Dedifferentiated amniotic fluid mesenchymal stem cell (primary cell): Measurements from ENCODE around the gene MRPL18.
"Not testable (repeated sequence)": the region's sequence is repeated elsewhere in the genome, so short reads cannot be mapped to it uniquely, and the experiment has no call there.

Experiments used
- DNase-seq: peaks from one replicate; pipeline ENCODE4 v3.0.0-alpha.2; 2016; ENCODE audit errors: extremely low spot score

Gene MRPL18

GRCh38 chr6:159816775-159817174, 26.5 kb downstream of the MRPL18 start:
- DNase-seq, result not testable (repeated sequence)

GRCh38 chr6:159817951-159818739, 27.9 kb downstream of the MRPL18 start:
- no peak for DNase-seq

- DNase-seq, result no peak
These were observed 28.8 kb downstream of the MRPL18 start for GRCh38 chr6:159819098-159819497.

- DNase-seq, result no peak
These were observed 29.8 kb downstream of the MRPL18 start for GRCh38 chr6:159819932-159820640.

- DNase-seq, result no peak
These were observed 30.9 kb downstream of the MRPL18 start for GRCh38 chr6:159821122-159821521.

- DNase-seq, result no peak
These were observed 31.5 kb downstream of the MRPL18 start for GRCh38 chr6:159821726-159822125.

- DNase-seq, result no peak
These were observed 33.7 kb downstream of the MRPL18 start for GRCh38 chr6:159823953-159824352.

GRCh38 chr6:159824690-159825089, 34.4 kb downstream of the MRPL18 start:
- not testable (repeated sequence) for DNase-seq

GRCh38 chr6:159826004-159826403, 35.7 kb downstream of the MRPL18 start:
- DNase-seq, result no peak

GRCh38 chr6:159826968-159827647, 36.8 kb downstream of the MRPL18 start:
- DNase-seq, result no peak

- no peak for DNase-seq
These were observed 37.8 kb downstream of the MRPL18 start for GRCh38 chr6:159828074-159828473.

GRCh38 chr6:159829526-159829925, 39.3 kb downstream of the MRPL18 start:
- no peak for DNase-seq

- DNase-seq, result no peak
These were observed 40.5 kb downstream of the MRPL18 start for GRCh38 chr6:159830501-159831372.

- no peak for DNase-seq
These were observed 41.1 kb downstream of the MRPL18 start for GRCh38 chr6:159831373-159831679.

GRCh38 chr6:159832946-159833345, 42.7 kb downstream of the MRPL18 start:
- DNase-seq, result no peak

- DNase-seq, result no peak
These were observed 43.3 kb downstream of the MRPL18 start for GRCh38 chr6:159833556-159833955.

- no peak for DNase-seq
These were observed 43.8 kb downstream of the MRPL18 start for GRCh38 chr6:159833997-159834603.

- no peak for DNase-seq
These were observed 46.6 kb downstream of the MRPL18 start for GRCh38 chr6:159836718-159837490.

GRCh38 chr6:159837511-159837910, 47.2 kb downstream of the MRPL18 start:
- no peak for DNase-seq

GRCh38 chr6:159838020-159838744, 47.9 kb downstream of the MRPL18 start:
- DNase-seq, result no peak
